Measurements from ENCODE around the gene GTPBP3. TPM values are rescaled to one million over a fixed set of nuclear protein-coding genes. Genes with fewer than 3 reads are reported as not detected.

GTPBP3 gene
- total RNA-seq, 2 donors from 2014 or later = 6.0 to 16.8 TPM

- Histone ChIP-seq H3K4me1 (peaks cover 0 to 31% of the 10 kb centered on the region in 2 donors), H3K36me3 (no peaks in the 10 kb centered on the region), H3K27me3 (no peaks in the 10 kb centered on the region), H3K9me3 (no peaks in the 10 kb centered on the region), H3K27ac (no peak overlapping the region), H3K4me3 (no peak overlapping the region)
- DNase-seq (ENCODE audit: low spot score) = no peak
- TF ChIP-seq CTCF (IDR thresholded peaks at IDR 0.05) = no peak
Observed at GRCh38 chr19:17352608-17353280, 15.4 kb downstream of the GTPBP3 start.

- H3K9me3 ChIP-seq = no peaks in the 10 kb centered on the region
- DNase-seq (ENCODE audit: low spot score) = no peak
- no peak for TF ChIP-seq CTCF (IDR thresholded peaks at IDR 0.05)
- no peaks in the 10 kb centered on the region for H3K36me3 ChIP-seq
- H3K27ac ChIP-seq = no peak overlapping the region
- H3K4me1 ChIP-seq = peaks cover 0 to 25% of the 10 kb centered on the region in 2 donors
- H3K27me3 ChIP-seq = no peaks in the 10 kb centered on the region
- no peak overlapping the region for H3K4me3 ChIP-seq
Observed at GRCh38 chr19:17353386-17353785, 16.0 kb downstream of the GTPBP3 start.

GRCh38 chr19:17357078-17357666, 19.8 kb downstream of the GTPBP3 start:
- H3K27me3 ChIP-seq = no peaks in the 10 kb centered on the region
- peaks cover 0 to 11% of the 10 kb centered on the region in 2 donors for H3K4me1 ChIP-seq
- H3K36me3 ChIP-seq = no peaks in the 10 kb centered on the region
- DNase-seq (ENCODE audit: low spot score) = no peak
- H3K4me3 ChIP-seq = no peak overlapping the region
- peak overlapping the region; percentile 16 to 53 for H3K27ac ChIP-seq
- no peaks in the 10 kb centered on the region for H3K9me3 ChIP-seq
- TF ChIP-seq CTCF (IDR thresholded peaks at IDR 0.05) = no peak

GRCh38 chr19:17357724-17358123, 20.4 kb downstream of the GTPBP3 start:
- TF ChIP-seq CTCF (IDR thresholded peaks at IDR 0.05) = no peak
- Histone ChIP-seq H3K27me3 (no peaks in the 10 kb centered on the region), H3K4me1 (peaks cover 0 to 7% of the 10 kb centered on the region in 2 donors), H3K4me3 (no peak overlapping the region), H3K27ac (peak overlapping the region; percentile 16 to 53), H3K9me3 (no peaks in the 10 kb centered on the region), H3K36me3 (no peaks in the 10 kb centered on the region)
- DNase-seq (ENCODE audit: low spot score) = no peak

GRCh38 chr19:17358395-17358794, 21.0 kb downstream of the GTPBP3 start:
- Histone ChIP-seq H3K27ac (peak overlapping the region; percentile 16 to 53), H3K4me1 (no peaks in the 10 kb centered on the region), H3K27me3 (no peaks in the 10 kb centered on the region), H3K4me3 (no peak overlapping the region), H3K9me3 (no peaks in the 10 kb centered on the region), H3K36me3 (no peaks in the 10 kb centered on the region)
- no peak for DNase-seq (ENCODE audit: low spot score)
- TF ChIP-seq CTCF (IDR thresholded peaks at IDR 0.05) = no peak
